SKM-1 treated with dmso at 0.1 percent for 144 hours (cell line): Measurements from ENCODE around the gene NAGLU.
A peak's percentile ranks its signal among the peaks of the same experiment; 100 is the strongest.
"Not testable (repeated sequence)": the region's sequence is repeated elsewhere in the genome, so short reads cannot be mapped to it uniquely, and the experiment has no call there.

Experiments used
- DNase-seq: peaks from one replicate; lab custom pipeline; 2025; ENCODE audit not compliant: unreplicated experiment; lab: John Stamatoyannopoulos, UW

NAGLU gene

DNA sequence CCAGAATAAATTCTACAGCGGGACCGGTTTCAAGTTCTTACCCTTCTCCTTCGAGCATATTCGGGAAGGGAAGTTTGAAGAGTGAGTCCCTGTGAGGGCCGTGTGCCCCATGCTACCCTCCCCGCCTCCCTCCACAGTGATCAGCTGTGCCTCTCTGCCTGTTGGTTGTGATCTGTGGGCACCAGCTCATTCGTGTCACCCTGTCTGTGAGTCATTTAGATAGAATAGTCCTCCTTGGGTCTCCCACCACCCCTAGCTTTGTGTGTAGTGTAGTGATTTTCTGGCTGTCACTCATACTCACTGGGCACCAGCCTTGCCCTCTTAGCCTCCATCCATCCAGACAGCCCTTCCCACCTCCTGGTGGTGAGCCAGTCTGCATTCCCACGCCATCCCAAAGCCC, 15.0 kb upstream of the NAGLU start:
- no peak for DNase-seq

DNA sequence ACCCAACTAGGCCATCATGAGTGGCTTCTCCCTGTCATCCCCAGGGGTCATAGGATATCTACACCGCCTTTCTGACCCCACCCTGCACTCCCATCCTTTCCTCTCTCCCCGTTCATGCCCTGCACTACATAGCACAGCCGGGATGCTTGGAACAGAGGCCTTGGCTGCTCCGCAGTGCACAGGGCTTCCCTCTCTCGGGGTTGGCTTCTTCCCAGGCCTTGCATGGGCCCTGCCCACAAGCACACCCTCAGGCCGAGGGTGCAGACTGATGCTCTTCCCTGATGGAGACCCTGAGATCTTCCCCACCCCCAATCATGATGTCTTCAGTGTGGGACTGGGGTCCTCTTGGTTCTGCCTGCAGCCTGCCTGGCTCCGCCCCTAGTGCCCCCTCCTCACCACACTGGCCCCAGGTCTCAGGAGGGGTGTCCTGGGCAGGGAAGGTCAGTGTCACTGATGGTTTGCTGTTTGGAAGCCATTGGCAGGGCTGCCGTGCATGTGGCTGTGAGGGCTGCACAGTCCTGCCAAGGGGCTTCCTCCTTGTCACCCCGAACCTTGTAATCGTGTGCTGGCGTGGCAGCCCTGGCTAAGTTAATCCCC, 14.3 kb upstream of the NAGLU start:
- no peak for DNase-seq

DNA sequence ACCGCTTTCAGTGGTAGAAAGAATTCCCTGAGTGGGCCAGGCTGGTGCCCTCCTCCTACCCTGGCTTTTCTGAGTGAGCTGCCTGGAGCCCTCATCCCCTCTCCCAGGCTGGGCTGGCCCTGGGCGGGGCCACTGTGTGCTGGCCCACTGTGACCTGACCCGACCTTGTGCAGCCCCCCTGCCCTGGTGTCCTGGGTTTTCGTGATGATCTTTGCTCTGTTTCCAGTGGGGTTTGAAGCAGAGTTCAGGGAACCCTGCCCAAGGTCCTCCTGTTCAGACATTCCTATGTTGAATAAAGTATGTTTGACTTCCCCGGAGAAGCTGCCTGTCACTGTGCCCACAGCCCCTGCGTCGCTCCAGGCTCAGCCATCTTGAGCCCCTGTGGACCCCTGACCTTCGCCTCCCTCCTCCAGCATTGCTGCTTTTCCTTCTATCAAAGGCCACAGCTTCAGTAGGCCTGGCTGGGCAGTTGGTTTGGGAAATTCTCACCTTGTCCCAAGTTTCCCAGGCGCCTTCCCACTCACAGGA, 13.7 kb upstream of the NAGLU start:
- DNase-seq = no peak

DNA sequence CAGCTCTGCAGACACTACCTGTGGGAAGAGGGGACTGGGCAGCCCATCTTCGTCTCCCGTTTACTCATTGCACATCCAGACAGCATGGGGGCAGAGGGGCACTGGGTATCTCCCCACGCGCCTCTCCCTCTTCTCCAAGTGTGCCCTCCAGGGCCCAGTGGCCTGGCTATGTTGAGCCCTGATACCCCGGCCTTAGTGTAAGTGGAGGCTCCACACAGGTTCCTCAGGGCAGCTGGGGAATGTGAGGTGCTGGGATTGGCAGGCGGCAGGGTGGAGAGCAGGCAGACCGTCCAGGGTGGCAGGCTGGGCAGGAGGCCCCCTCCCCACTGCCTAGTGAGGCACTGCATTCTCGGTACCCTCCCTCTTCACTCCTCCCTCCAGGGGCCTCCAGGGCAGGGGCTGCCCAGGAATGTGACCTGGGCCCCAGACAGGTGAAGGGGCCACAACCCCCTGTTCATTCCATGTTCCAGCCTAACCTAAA, 13.2 kb upstream of the NAGLU start:
- DNase-seq = no peak

DNA sequence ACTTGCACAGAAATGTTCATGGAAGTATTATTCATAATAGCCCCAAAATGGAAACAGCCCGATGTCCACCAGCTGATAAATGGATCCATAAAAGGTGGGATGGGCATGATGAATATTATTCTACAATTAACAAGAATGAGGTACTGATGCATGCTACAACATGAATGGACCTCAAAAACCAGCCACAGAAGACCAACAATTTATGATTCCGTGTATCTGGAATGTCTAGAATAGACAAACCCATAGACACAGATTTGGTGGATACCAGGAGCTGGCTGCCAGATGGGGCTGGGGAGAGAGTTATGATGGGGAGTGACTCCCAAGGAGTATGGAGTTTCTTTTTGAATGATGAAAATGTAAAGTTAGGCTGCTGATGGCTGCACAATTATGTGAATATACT, 10.8 kb upstream of the NAGLU start:
- DNase-seq = no peak

DNA sequence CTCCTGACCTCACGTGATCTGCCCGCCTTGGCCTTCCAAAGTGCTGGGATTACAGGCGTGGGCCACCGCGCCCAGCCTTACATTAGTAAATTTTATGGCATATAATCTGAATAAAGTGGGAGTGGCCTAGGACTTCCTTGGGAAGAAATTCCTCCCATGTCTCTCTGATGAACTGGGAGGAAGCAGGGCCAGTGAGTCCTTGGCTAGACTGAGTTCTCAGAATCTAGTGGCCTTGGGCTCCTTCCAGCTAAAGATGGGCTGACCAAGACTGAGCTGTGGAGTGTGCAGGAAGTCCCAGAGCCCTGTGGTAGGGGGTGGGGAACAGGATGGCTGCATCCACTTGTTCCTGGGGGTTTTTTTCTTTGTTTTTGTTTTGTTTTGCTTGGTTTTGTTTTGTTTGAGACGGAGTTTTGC, 10.0 kb upstream of the NAGLU start:
- no peak for DNase-seq

DNA sequence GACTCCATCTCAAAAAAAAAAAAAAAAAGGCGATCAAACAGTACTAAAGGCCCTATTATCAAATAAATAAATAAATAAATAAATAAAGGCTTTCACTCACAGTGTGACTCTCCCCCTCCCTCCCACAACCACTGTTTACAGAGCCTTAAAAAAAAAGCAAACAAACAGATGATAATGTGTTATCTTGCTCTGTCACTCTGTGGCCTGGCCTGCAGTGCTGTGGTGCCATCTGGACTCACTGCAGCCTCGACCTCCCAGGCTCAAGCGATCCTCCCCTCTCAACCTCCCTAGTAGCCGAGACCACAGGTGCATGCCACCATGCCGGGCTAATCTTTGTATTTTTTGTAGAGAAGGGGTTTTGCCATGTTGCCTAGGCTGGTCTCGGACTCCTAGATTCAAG, 8.1 kb upstream of the NAGLU start:
- DNase-seq = no peak

DNA sequence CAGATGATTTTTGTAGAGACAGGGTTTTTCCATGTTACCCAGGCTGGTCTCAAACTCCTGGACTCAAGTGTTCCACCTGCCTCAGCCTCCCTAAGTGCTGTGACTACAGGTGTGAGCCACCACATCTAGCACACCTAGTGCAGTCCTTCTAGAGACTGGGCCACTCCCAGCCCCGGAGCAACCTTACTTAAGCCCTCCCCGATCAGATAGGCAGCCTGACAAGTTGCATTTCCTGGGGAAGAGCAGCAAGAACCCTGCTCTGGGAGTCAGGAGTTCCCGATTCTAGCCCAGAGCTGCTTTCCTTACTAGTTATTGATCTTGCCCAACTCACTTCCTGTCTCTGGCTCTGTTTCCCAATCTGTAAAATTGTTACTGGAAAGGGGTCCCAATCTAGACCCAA, 7.0 kb upstream of the NAGLU start:
- no peak for DNase-seq

DNA sequence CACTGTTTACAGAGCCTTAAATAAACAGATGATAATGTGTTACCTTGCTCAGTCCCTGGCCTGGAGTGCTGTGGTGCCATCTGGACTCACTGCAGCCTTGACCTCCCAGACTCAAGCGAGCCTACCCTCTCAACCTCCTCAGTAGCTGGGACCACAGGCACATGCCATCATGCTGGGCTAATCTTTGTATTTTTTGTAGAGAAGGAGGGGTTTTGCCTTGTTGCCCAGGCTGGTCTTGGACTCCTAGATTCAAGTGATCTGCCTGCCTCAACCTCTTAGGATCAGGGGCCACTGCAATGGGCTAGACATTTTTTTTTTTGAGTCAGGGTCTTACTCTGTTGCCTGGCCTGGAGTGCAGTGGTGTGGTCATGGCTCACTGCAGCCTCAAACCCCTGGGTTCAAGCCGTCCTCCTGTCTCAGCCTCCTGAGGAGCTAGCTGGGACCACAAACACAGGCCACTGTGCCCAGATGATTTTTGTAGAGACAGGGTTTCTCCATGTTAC, 5.0 kb upstream of the NAGLU start:
- no peak for DNase-seq

DNA sequence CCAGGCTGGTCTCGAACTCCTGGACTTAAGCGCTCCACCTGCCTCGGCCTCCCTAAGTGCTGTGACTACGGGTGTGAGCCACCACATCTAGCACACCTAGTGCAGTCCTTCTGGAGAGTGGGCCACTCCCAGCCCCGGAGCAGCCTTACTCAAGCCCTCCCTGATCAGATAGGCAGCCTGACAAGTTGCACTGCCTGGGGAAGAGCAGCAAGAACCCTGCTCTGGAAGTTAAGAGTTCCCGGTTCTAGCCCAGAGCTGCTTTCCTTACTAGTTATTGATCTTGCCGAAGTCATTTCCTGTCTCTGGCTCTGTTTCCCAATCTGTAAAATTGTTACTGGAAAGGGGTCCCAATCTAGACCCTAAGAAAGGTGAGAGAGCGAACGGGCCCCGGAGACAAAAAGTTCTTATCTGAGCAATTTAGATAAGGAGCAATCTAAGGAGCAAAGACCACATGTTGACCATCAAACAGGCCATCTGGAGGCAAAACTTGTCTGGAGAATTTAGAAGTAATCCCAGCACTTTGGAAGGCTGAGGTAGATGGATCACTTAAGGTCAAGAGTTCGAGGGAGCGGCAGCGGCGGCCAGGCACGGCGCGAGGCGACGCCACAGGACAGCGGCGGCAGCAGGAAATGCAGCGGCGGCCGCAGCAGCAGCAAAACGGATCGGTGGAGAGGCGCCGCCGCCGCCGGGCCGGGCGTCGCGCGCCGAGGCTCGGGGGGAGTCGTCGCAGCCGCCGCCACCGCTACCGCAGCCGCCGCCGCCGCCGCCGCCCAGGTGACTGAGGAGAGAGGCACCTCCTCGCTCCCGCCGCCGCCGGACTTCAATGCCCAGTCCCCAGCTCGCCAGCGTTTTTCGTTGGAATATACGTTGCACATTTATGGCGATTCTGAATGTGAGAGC, 4.3 kb upstream of the NAGLU start:
- peak; percentile 51 for DNase-seq

DNA sequence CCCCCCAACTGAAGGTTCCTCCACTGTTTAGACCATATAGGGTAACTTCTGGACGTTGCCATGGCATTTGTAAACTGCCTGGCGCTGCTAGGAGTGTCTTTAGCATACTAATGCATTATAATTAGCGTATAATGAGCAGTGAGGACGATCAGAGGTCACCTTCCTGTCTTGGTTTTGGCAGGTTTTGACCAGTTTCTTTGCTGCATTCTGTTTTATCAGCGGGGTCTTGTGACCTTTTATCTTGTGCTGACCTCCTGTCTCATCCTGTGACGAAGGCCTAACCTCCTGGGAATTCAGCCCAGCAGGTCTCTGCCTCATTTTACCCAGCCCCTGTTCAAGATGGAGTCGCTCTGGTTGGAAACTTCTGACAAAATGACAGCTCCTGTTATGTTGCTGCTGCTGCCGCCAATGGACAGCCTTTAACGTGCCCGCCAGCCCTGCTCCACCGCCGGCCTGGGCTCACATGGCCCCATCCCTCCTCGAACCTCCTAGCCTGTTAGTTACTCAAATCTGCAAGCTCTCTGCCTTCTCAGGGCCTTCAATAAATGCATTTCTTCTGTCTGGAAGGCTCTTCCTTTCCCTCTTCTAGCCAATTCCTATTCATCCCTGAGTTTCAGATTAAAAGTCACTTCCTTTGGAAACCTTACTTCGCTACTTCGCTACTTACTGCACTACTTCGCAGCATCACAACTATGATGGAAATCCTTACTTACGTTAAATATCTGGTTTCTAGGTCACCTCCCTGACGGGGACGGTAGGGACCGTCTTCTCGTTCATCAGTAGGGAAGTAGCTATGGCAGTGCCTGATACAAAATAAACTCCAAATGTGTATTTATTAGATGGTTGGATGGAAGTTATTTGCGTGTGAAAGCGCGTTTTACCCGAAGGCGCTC, 640 bp upstream of the NAGLU start:
- DNase-seq = no peak

DNA sequence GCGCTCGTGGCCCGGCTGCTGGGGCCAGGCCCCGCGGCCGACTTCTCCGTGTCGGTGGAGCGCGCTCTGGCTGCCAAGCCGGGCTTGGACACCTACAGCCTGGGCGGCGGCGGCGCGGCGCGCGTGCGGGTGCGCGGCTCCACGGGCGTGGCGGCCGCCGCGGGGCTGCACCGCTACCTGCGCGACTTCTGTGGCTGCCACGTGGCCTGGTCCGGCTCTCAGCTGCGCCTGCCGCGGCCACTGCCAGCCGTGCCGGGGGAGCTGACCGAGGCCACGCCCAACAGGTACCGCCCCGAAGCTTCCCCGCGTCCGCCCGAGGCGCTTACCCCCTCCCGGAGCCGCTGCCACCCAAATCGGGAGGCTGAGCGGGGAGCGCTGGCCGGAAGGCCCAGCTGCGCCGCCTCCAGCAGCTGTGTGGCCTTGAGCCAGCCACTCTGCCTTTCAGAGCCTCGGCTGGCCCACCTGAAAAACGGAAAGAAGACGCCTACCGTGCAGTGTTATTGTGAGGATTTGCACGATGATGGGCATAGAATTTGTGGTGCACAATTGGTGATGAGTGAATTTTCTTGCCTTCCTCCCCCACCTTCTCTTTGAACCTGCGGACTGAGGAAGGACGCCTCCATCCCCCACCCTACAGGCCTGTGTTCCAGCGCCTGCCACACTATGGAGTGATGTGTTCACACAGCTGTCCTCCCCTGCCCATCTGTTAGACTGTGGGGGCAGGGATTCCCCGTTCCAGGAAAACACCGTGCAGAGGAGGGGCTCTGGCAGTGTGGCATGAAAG, 523 bp downstream of the NAGLU start:
- DNase-seq = peak; percentile 51

DNA sequence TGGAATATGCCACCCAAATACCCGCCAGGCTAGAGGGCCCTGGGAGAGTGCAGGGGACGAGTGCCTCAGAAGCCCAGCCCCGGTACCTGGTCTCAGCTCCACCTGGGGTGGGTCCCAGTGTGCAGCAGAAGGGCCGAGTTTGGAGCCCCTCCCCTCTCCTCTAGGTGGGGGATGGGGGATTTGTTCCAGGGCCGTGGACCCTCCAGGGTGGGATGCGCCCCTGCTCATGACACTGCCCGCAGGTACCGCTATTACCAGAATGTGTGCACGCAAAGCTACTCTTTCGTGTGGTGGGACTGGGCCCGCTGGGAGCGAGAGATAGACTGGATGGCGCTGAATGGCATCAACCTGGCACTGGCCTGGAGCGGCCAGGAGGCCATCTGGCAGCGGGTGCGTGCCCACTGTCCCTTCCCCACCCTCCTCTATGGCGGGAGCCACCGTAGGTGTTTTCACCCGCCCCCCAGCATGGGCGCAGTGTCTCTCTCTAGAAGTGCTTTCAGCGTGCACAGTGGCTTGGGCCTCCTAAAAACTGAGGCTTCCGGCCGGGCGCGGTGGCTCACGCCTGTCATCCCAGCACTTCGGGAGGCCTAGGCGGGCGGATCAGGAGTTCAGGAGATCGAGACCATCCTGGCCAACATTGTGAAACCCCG, 1.2 kb downstream of the NAGLU start:
- no peak for DNase-seq

DNA sequence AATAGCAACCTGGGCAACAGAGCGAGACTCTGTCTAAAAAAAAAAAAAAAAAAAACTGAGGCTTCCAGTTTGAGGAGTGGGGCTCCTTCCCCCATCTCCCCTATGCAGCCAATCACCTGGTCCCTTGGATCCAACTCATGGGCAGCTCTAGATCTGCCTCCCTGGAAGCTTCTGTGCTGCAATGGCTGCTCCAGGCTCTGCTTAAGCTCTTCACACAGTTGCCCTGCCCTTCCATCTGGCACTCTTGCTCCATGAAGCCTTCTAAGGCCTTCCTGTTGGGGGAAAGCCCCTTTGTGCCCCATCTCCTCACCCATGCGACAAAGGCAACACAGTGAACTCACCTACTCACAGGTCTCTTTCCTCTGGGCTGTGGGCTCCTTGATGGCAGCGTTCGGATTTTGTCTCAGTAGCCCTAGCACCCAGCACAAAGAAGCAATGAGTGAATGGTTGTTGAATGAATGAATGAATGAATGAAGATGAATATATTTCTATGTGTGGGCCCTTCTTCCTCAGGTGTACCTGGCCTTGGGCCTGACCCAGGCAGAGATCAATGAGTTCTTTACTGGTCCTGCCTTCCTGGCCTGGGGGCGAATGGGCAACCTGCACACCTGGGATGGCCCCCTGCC, 1.9 kb downstream of the NAGLU start:
- DNase-seq = no peak

DNA sequence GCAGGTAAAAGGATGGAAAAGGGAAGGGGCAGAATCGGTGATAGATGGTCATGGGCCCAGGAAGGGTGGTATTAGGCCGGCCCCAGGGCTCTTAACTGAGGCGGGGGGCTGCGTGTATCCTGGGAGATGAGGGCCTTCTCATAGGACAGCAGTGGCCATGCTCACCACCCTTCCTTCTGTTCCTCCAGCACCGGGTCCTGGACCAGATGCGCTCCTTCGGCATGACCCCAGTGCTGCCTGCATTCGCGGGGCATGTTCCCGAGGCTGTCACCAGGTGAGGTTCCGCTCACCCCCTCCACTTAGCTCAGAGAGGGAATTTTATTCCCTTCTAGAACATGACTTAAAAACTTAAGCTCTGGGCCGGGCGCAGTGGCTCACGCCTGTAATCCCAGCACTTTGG, 2.4 kb downstream of the NAGLU start:
- DNase-seq = no peak

DNA sequence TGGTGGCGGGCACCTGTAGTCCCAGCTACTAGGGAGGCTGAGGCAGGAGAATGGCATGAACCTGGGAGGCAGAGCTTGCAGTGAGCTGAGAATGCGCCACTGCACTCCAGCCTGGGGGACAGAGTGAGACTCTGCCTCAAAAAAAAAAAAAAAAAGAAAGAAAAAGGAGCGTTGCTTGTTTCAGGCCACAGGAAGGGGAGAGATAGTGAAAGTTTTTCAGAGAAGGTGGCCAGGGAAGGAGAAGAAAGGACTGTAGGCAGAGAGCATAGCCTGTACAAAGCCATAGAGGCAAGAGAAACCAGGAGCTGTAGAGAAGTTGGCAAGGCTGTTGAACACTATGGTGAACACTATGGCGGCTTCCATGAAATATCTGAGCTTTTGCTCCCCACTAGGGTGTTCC, 4.5 kb downstream of the NAGLU start:
- DNase-seq = not testable (repeated sequence)

DNA sequence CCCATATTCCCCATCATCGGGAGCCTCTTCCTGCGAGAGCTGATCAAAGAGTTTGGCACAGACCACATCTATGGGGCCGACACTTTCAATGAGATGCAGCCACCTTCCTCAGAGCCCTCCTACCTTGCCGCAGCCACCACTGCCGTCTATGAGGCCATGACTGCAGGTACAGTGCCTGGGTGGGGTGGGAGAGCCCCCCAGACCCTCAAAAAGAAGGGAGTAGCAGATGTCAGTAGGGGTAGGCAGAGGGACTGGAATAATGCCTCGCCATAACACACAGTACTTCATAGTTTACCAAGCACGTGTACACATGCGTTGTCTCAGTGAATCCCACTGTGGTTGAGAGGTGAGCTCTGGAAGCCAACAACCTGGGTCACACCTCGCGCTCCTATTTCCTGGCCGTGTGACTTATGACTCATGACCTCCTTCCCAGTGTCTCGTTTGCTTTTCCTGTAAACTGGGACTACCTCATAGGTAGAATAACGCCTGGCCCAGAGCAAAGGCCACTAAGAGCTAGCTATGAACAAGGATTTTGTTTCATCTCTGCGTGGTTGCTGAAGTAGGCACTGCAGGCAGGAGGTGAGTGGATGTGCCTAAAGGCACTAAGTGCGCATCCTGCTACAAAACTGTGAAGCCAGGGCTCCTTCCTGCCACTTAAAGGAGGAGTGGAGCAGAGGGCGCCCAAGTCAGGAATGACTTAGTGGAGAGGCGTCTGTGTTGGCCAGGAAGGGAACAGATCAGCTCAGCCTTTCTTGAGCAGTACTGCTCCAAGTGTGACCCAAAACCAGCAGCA, 5.2 kb downstream of the NAGLU start:
- no peak for DNase-seq
